Measurements from ENCODE around the gene B3GLCT. TPM values are rescaled to one million over a fixed set of nuclear protein-coding genes. Genes with fewer than 3 reads are reported as not detected.

The B3GLCT gene
- total RNA-seq, 2 donors from 2014 or later, result 18.2 to 40.2 TPM

DNA sequence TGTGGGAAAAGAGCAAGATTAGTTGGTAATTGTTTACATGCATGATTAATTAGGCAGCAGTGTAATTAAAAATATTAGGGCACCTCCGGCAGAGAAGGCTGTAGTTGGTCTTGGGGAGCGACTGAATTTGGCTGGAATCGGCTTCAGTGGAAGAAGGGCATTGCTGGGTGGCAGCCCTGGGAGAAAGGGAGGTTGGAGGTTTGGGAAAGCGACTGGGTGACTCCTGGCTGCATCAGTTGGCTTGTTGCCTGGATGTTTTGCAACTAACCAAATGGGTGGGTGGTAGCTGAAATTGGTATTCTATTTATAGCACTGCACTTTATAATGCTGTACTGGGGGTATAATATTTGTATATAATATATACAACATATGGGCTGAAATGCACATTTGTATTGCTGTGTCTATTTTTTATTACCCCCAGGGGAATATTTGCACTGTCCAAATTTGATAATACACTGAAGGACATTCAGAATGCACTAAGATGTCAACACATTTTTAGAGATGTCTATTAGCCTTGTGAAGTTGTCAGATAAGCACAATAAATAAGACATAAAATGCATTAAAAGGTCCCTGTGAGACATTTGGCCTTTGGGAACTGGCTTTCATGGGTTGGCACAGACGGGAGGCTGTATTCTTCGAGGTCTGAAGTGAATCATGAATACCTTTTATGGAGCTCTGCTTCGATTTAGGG, 1.7 kb downstream of the B3GLCT start:
- H3K4me1 ChIP-seq, result peaks cover 0 to 42% of the 10 kb centered on the region in 2 donors
- H3K4me3 ChIP-seq, result peak overlapping the region; percentile 73 to 84
- H3K36me3 ChIP-seq, result no peaks in the 10 kb centered on the region
- no peak for DNase-seq (ENCODE audit: low spot score)
- no peaks in the 10 kb centered on the region for H3K9me3 ChIP-seq
- TF ChIP-seq, protein P1, sequence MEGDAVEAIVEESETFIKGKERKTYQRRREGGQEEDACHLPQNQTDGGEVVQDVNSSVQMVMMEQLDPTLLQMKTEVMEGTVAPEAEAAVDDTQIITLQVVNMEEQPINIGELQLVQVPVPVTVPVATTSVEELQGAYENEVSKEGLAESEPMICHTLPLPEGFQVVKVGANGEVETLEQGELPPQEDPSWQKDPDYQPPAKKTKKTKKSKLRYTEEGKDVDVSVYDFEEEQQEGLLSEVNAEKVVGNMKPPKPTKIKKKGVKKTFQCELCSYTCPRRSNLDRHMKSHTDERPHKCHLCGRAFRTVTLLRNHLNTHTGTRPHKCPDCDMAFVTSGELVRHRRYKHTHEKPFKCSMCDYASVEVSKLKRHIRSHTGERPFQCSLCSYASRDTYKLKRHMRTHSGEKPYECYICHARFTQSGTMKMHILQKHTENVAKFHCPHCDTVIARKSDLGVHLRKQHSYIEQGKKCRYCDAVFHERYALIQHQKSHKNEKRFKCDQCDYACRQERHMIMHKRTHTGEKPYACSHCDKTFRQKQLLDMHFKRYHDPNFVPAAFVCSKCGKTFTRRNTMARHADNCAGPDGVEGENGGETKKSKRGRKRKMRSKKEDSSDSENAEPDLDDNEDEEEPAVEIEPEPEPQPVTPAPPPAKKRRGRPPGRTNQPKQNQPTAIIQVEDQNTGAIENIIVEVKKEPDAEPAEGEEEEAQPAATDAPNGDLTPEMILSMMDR (IDR thresholded peaks at IDR 0.05), result no peak
- no peaks in the 10 kb centered on the region for H3K27me3 ChIP-seq
- peak overlapping the region; percentile 93 to 94 for H3K27ac ChIP-seq

DNA sequence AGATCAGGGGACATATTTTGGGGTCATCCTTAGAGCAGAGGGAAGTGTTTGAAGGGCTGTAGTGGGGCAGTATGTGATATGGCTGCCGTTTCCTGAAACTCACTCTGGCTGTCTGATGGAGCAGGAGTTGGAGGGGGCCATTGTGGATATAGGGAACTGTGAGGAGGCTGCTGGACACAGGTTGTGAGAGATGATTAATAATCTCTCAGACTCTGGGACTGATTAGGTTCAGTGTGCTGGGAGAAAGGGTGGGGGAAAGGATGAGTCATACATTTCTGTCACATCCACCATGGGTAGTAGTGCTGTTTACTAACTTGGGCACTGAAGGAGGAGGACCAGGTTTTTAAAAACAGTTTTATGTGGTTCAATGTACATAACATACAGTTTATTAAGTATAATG, 4.8 kb downstream of the B3GLCT start:
- DNase-seq (ENCODE audit: low spot score), result no peak
- Histone ChIP-seq H3K4me1 (peaks cover 0 to 67% of the 10 kb centered on the region in 2 donors), H3K4me3 (no peak overlapping the region), H3K36me3 (no peaks in the 10 kb centered on the region), H3K27ac (peak overlapping the region; percentile 18 to 42), H3K27me3 (no peaks in the 10 kb centered on the region), H3K9me3 (no peaks in the 10 kb centered on the region)
- TF ChIP-seq, protein P1 (IDR thresholded peaks at IDR 0.05), result no peak

DNA sequence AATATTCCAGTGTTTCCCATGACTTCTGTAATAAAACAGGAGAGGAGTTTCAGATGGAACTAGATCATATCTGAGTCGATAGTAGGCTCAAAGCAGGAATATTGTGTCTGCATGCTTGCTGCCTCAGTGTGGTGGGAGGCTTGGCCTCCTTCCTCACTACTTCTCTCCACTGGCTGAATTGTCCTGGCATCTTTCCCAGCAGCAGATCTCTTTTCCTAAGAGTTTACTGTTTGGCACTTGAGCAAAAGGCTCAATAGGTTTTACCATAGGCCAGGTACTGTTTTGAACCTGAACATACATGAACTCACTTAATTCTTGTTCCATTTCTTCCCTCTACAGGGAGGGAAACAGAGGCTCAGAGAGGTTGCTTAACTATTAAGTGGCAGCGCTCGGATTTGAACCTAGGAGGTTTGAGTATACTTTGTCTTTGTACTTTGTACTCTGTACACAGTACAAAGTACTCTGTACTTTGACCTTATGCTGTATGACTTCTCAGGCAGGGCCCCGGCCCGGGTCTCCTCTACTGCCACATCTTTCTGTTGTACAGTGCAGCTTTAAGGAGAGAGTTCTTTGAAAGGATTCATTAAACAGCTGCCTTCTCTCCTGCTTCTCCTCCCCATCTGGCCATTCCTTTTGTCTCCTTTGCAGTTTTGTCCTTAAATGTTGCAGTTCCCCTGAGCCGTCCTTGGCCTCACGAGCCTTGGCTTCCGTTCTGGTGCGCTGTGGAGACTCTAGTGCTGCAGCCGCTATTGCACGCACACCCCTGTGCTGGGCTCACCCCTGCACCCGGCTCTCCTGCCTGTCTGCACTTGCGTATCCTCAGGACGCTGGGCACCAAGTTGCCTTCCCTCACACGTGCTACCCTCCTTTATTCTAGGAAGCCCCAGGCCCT, 8.1 kb downstream of the B3GLCT start:
- H3K27ac ChIP-seq, result peak overlapping the region; percentile 71 to 80
- H3K4me1 ChIP-seq, result peaks cover 0 to 58% of the 10 kb centered on the region in 2 donors
- H3K9me3 ChIP-seq, result no peaks in the 10 kb centered on the region
- DNase-seq (ENCODE audit: low spot score), result no peak
- TF ChIP-seq, protein P1 (IDR thresholded peaks at IDR 0.05), result no peak
- no peaks in the 10 kb centered on the region for H3K27me3 ChIP-seq
- no peaks in the 10 kb centered on the region for H3K36me3 ChIP-seq
- peak overlapping the region in 1 of 2 donors; percentile 25 for H3K4me3 ChIP-seq

DNA sequence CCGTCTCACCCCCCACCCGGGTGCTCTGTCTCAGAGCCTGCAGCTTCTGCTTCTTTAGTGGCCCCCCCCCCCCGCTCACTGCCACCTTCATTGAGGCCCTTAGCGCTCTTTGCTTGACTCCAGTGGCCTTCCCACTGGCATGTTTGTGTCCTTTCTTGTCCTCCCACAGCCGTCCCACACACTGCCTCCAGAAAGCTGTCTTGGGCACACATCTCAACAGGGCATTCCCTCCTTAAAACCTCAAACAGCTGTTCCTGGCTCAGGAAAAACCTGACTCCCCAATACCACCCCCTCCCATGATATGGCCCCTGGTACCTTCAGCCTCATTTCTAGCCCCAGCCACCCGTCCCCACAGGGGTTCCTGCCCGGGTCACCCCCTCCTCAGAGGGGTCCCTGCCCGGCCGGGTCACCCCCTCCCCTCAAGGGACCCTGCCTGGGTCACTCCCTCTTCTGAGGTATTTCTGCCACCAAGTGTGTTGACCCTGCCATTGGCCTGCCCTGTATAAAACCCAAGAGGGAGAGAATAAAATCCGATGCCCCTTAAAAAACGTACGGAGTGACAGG, 8.9 kb downstream of the B3GLCT start:
- TF ChIP-seq, protein P1 (IDR thresholded peaks at IDR 0.05), result no peak
- DNase-seq (ENCODE audit: low spot score), result no peak
- H3K27ac ChIP-seq, result peak overlapping the region; percentile 71 to 80
- no peaks in the 10 kb centered on the region for H3K9me3 ChIP-seq
- H3K4me1 ChIP-seq, result peaks cover 0 to 51% of the 10 kb centered on the region in 2 donors
- H3K36me3 ChIP-seq, result no peaks in the 10 kb centered on the region
- no peaks in the 10 kb centered on the region for H3K27me3 ChIP-seq
- peak overlapping the region in 1 of 2 donors; percentile 25 for H3K4me3 ChIP-seq

DNA sequence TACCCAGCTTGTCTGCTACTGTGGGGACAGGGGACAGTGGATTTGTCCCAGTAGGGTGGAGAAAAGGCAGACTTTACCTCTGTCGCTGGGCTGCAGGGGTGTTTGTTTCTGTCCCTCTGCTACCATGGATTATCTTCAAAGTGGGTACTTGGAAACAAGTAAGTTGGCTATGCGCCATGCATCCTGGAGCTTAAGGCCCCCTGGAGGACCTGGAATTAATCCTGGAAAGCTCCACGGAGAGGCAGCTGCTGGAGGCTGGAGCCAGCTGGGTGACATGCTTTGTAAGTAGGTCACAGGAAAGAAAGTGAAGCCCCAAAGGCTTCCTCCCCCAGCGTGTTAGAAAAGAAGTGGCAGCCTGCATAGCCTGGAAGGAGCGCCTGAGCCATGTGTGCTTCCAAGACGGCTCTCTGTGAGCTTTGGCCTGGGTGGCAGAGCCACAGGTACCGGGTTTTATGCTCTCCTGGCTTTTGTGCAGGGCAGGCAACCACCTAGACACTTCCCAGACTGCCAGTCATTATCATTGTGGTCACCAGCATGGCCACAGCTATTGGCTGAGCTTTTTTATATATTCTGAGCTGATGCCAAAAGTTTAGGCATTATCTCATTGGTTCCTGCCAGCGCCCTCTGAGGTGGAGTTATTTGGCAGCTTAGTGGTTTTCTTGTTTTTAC, 9.5 kb downstream of the B3GLCT start:
- Histone ChIP-seq H3K4me3 (peak overlapping the region in 1 of 2 donors; percentile 25), H3K27me3 (no peaks in the 10 kb centered on the region), H3K4me1 (peaks cover 0 to 52% of the 10 kb centered on the region in 2 donors), H3K36me3 (no peaks in the 10 kb centered on the region), H3K9me3 (no peaks in the 10 kb centered on the region), H3K27ac (peak overlapping the region; percentile 71 to 80)
- TF ChIP-seq, protein P1 (IDR thresholded peaks at IDR 0.05), result no peak
- peak; percentile 69 for DNase-seq (ENCODE audit: low spot score)

Data from right atrium auricular region (tissue), 2 donors.